WTC11 (cell line): ENCODE measurements around the gene AK5. TPM values are rescaled to one million over a fixed set of nuclear protein-coding genes. Genes with fewer than 3 reads are reported as not detected.

ENCODE experiments used
- ATAC-seq: fragments of 200-7000 bp; cut with Tn5 transposase; 2 replicates; pipeline ENCODE4 v1.10.0; 2021; ENCODE audit warnings: mild to moderate bottlenecking, moderate library complexity
- CTCF ChIA-PET: fragments of 300-600 bp; sonication (Branson Sonifier 250); formaldehyde crosslinking; loops from one replicate; lab custom pipeline; 2021; ENCODE audit warnings: antibody characterized with exemption; lab: Charles Lee
- POLR2A ChIA-PET: fragments of 350-600 bp; sonication (Branson Sonifier 250); formaldehyde crosslinking; loops from one replicate; lab custom pipeline; 2021; ENCODE audit warnings: antibody characterized with exemption; lab: Charles Lee
- DNase-seq: peaks from one replicate; pipeline ENCODE4 v3.0.0; 2021; ENCODE audit warnings: low spot score
- H3K27ac Mint-ChIP-seq: 2 replicates; pipeline ENCODE4 v1.8.0; 2021; ENCODE audit warnings: mixed read lengths
- H3K27me3 Mint-ChIP-seq: 2 replicates; pipeline ENCODE4 v1.8.0; 2021; ENCODE audit warnings: low read depth, mild to moderate bottlenecking, moderate library complexity, mixed read lengths
- H3K36me3 Mint-ChIP-seq: 2 replicates; pipeline ENCODE4 v1.8.0; 2021; ENCODE audit warnings: mixed read lengths
- H3K4me1 Mint-ChIP-seq: 2 replicates; pipeline ENCODE4 v1.8.0; 2022; ENCODE audit warnings: mixed read lengths
- H3K4me3 Mint-ChIP-seq: 2 replicates; pipeline ENCODE4 v1.8.0; 2021; ENCODE audit warnings: mild to moderate bottlenecking, moderate library complexity, mixed read lengths
- H3K9me3 Mint-ChIP-seq: 2 replicates; pipeline ENCODE4 v1.8.0; 2021; ENCODE audit warnings: mixed read lengths
- EMX1 ChIP-seq: fragments of 250-450 bp; sonication (Bioruptor Pico); IDR thresholded peaks from 2 replicates; pipeline ENCODE4 v1.8.0; 2021; ENCODE audit warnings: mild to moderate bottlenecking
- ETV6 ChIP-seq: sonication (generic); formaldehyde crosslinking; IDR thresholded peaks from 2 replicates; pipeline ENCODE4 v1.8.1; 2022; ENCODE audit warnings: mild to moderate bottlenecking, missing genetic modification reagents
- FOXJ3 ChIP-seq: sonication (generic); formaldehyde crosslinking; IDR thresholded peaks from 2 replicates; pipeline ENCODE4 v1.9.0; 2021; ENCODE audit warnings: missing genetic modification reagents, mild to moderate bottlenecking, borderline replicate concordance
- GRHL2 ChIP-seq: fragments of 250-450 bp; sonication (Bioruptor Pico); IDR thresholded peaks from 2 replicates; pipeline ENCODE4 v1.8.0; 2022; ENCODE audit warnings: mild to moderate bottlenecking, moderate library complexity; ENCODE audit not compliant: insufficient replicate concordance, severe bottlenecking
- GTF2I ChIP-seq: fragments of 250-450 bp; sonication (Bioruptor Pico); conservative IDR thresholded peaks from 2 replicates; pipeline ENCODE4 v1.4.0; 2021; ENCODE audit warnings: mild to moderate bottlenecking
- HMGXB4 ChIP-seq: sonication (generic); formaldehyde crosslinking; IDR thresholded peaks from 2 replicates; pipeline ENCODE4 v1.8.1; 2023; ENCODE audit warnings: mild to moderate bottlenecking, moderate library complexity, missing genetic modification reagents
- KAT7 ChIP-seq: sonication (generic); formaldehyde crosslinking; IDR thresholded peaks from 2 replicates; pipeline ENCODE4 v1.8.1; 2023; ENCODE audit warnings: missing genetic modification reagents, mild to moderate bottlenecking, borderline replicate concordance
- MAX ChIP-seq: sonication (generic); formaldehyde crosslinking; IDR thresholded peaks from 2 replicates; pipeline ENCODE4 v1.8.0; 2022; ENCODE audit warnings: mild to moderate bottlenecking, missing genetic modification reagents
- PRRX2 ChIP-seq: fragments of 250-450 bp; sonication (Bioruptor Pico); IDR thresholded peaks from 2 replicates; pipeline ENCODE4 v1.8.0; 2021; ENCODE audit warnings: mild to moderate bottlenecking
- RORB ChIP-seq: fragments of 250-450 bp; sonication (Bioruptor Pico); IDR thresholded peaks from 2 replicates; pipeline ENCODE4 v1.9.0; 2021; ENCODE audit warnings: mild to moderate bottlenecking
- SOX15 ChIP-seq: fragments of 250-450 bp; sonication (Bioruptor Pico); IDR thresholded peaks from 2 replicates; pipeline ENCODE4 v1.9.0; 2021; ENCODE audit warnings: mild to moderate bottlenecking
- SP1 ChIP-seq: sonication (generic); formaldehyde crosslinking; conservative IDR thresholded peaks from 2 replicates; pipeline ENCODE4 v1.8.1; 2022; ENCODE audit warnings: missing genetic modification reagents
- ZNF121 ChIP-seq: sonication (generic); formaldehyde crosslinking; IDR thresholded peaks from 2 replicates; pipeline ENCODE4 v1.8.0; 2023; ENCODE audit warnings: missing genetic modification reagents
- ZNF138 ChIP-seq: sonication (generic); formaldehyde crosslinking; conservative IDR thresholded peaks from 2 replicates; pipeline ENCODE4 v1.8.1; 2022; ENCODE audit warnings: mild to moderate bottlenecking, moderate library complexity, missing genetic modification reagents
- ZNF396 ChIP-seq: fragments of 250-450 bp; sonication (Bioruptor Pico); IDR thresholded peaks from 2 replicates; pipeline ENCODE4 v1.8.0; 2021; ENCODE audit warnings: mild to moderate bottlenecking, moderate library complexity, borderline replicate concordance
- total RNA-seq: library from RNA; stranded (reverse); gene quantifications from 3 replicates; pipeline ENCODE4 v1.2.3, GENCODE V29; 2021
- TF ChIP-seq, protein P1 (sequence below): sonication (generic); formaldehyde crosslinking; IDR thresholded peaks from 2 replicates; pipeline ENCODE4 v1.8.0; 2022; ENCODE audit warnings: mild to moderate bottlenecking, missing genetic modification reagents
- TF ChIP-seq, protein P2 (sequence below): sonication (generic); formaldehyde crosslinking; IDR thresholded peaks from 2 replicates; pipeline ENCODE4 v1.8.0; 2023; ENCODE audit warnings: mild to moderate bottlenecking, missing genetic modification reagents
- TF ChIP-seq, protein P3 (sequence below): sonication (generic); formaldehyde crosslinking; IDR thresholded peaks from 2 replicates; pipeline ENCODE4 v1.8.1; 2023; ENCODE audit warnings: mild to moderate bottlenecking, missing genetic modification reagents

The AK5 gene
- total RNA-seq, 1 experiment from 2014 or later, result 3.0 TPM

DNA sequence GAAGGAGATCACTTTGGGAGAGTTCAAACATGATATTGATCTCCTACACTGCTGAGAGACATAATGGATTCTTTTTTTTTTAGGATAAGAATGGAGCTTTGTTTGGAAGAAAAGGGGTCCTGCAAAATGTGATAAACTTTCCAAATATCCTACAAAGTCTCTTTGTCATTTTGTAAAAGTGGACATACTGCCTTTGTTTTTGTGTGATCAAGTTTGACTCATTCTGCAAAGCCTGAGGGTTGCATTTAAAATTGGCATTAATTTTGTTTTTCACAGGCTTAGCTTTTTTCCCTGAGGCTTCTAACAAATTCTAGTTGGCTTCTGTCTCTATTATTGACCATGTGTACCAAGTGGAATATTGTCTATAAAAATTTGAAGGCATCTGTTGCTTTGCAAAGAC lies 113.2 kb downstream of the AK5 start:
- DNase-seq (no peak), ATAC-seq (no peak)
- TF ChIP-seq ZNF396 (no peak), SOX15 (no peak), FOXJ3 (no peak), GTF2I (no peak), ZNF121 (CRISPR knock-in tag) (no peak), MAX (CRISPR knock-in tag) (no peak), KAT7 (CRISPR knock-in tag) (no peak), EMX1 (CRISPR knock-in tag) (no peak), ETV6 (no peak), HMGXB4 (no peak), GRHL2 (no peak), ZNF138 (CRISPR knock-in tag) (no peak), RORB (CRISPR knock-in tag) (no peak)
- TF ChIP-seq, protein P1, sequence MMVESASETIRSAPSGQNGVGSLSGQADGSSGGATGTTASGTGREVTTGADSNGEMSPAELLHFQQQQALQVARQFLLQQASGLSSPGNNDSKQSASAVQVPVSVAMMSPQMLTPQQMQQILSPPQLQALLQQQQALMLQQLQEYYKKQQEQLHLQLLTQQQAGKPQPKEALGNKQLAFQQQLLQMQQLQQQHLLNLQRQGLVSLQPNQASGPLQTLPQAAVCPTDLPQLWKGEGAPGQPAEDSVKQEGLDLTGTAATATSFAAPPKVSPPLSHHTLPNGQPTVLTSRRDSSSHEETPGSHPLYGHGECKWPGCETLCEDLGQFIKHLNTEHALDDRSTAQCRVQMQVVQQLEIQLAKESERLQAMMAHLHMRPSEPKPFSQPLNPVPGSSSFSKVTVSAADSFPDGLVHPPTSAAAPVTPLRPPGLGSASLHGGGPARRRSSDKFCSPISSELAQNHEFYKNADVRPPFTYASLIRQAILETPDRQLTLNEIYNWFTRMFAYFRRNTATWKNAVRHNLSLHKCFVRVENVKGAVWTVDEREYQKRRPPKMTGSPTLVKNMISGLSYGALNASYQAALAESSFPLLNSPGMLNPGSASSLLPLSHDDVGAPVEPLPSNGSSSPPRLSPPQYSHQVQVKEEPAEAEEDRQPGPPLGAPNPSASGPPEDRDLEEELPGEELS (CRISPR knock-in tag), result no peak
- ChIA-PET CTCF (no interaction called here), POLR2A (no interaction called here)
- H3K27ac Mint-ChIP-seq, result no peak overlapping the region
- no peak overlapping the region for H3K4me3 Mint-ChIP-seq
- H3K27me3 Mint-ChIP-seq, result no peaks in the 10 kb centered on the region
- peaks cover 5% of the 10 kb centered on the region; the same call in 1 of the 2 replicates for H3K4me1 Mint-ChIP-seq
- no peaks in the 10 kb centered on the region for H3K9me3 Mint-ChIP-seq
- no peaks in the 10 kb centered on the region for H3K36me3 Mint-ChIP-seq

DNA sequence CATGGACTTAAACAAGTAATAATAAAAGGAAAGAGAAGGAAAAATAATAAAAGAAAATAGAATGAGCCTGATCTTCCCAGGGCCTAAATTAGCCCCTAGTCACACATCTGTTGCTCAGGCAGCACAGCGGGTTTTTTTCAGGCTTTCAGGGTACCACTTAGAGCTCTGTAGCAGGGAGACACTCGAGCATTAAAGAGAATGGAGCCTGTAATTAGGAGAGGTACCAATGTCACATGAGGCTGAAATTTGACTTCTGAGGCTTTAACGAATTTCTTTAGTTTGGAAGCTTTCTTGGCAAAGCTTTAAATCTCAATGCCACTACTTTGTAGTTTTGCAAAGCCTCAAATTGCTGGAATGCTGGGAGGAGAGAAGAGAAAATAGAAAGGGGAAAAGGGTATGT lies 116.3 kb downstream of the AK5 start:
- DNase-seq (no peak), ATAC-seq (no peak)
- Mint-ChIP-seq H3K4me3 (no peak overlapping the region), H3K27ac (no peak overlapping the region), H3K36me3 (no peaks in the 10 kb centered on the region), H3K9me3 (no peaks in the 10 kb centered on the region), H3K4me1 (peaks cover 5% of the 10 kb centered on the region; the same call in 1 of the 2 replicates), H3K27me3 (no peaks in the 10 kb centered on the region)
- ChIA-PET CTCF (no interaction called here), POLR2A (no interaction called here)
- TF ChIP-seq, protein P2, sequence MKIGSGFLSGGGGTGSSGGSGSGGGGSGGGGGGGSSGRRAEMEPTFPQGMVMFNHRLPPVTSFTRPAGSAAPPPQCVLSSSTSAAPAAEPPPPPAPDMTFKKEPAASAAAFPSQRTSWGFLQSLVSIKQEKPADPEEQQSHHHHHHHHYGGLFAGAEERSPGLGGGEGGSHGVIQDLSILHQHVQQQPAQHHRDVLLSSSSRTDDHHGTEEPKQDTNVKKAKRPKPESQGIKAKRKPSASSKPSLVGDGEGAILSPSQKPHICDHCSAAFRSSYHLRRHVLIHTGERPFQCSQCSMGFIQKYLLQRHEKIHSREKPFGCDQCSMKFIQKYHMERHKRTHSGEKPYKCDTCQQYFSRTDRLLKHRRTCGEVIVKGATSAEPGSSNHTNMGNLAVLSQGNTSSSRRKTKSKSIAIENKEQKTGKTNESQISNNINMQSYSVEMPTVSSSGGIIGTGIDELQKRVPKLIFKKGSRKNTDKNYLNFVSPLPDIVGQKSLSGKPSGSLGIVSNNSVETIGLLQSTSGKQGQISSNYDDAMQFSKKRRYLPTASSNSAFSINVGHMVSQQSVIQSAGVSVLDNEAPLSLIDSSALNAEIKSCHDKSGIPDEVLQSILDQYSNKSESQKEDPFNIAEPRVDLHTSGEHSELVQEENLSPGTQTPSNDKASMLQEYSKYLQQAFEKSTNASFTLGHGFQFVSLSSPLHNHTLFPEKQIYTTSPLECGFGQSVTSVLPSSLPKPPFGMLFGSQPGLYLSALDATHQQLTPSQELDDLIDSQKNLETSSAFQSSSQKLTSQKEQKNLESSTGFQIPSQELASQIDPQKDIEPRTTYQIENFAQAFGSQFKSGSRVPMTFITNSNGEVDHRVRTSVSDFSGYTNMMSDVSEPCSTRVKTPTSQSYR (CRISPR knock-in tag), result no peak
- TF ChIP-seq, protein P3, sequence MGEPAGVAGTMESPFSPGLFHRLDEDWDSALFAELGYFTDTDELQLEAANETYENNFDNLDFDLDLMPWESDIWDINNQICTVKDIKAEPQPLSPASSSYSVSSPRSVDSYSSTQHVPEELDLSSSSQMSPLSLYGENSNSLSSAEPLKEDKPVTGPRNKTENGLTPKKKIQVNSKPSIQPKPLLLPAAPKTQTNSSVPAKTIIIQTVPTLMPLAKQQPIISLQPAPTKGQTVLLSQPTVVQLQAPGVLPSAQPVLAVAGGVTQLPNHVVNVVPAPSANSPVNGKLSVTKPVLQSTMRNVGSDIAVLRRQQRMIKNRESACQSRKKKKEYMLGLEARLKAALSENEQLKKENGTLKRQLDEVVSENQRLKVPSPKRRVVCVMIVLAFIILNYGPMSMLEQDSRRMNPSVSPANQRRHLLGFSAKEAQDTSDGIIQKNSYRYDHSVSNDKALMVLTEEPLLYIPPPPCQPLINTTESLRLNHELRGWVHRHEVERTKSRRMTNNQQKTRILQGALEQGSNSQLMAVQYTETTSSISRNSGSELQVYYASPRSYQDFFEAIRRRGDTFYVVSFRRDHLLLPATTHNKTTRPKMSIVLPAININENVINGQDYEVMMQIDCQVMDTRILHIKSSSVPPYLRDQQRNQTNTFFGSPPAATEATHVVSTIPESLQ (CRISPR knock-in tag), result no peak
- TF ChIP-seq PRRX2 (no peak), KAT7 (CRISPR knock-in tag) (no peak), SP1 (CRISPR knock-in tag) (no peak)
- TF ChIP-seq, all 79 proteins: peak for 0
